Astrocyte of the spinal cord (primary cell): ENCODE measurements around the gene TRAPPC3L.

Experiments used
- DNase-seq: peaks from one replicate; pipeline ENCODE4 v3.0.0; 2011; ENCODE audit warnings: low read depth, low spot score
- H3K4me3 ChIP-seq: 2 replicates; pipeline ENCODE4 v1.5.1; 2011; ENCODE audit warnings: low read depth, mild to moderate bottlenecking, low read length, moderate library complexity
- CTCF ChIP-seq: IDR thresholded peaks from 2 replicates; pipeline ENCODE4 v1.5.1; 2012; ENCODE audit warnings: low read depth, mild to moderate bottlenecking, low read length, inconsistent platforms
- in situ Hi-C: cut with HindIII; loops from 2 replicates; pipeline ENCODE4 v1.10.0; 2017; ENCODE audit warnings: low sequenced_read_pairs

The TRAPPC3L gene

GRCh38 chr6:116561377-116562018 lies 16.0 kb upstream of the TRAPPC3L start:
- in situ Hi-C loops, result no loop called here
- TF ChIP-seq CTCF, result peak; percentile 90
- no peak overlapping the region for H3K4me3 ChIP-seq
- DNase-seq, result peak; percentile 79

- no peak overlapping the region for H3K4me3 ChIP-seq
- no peak for TF ChIP-seq CTCF
- no peak for DNase-seq
- in situ Hi-C loops, result no loop called here
Observed at GRCh38 chr6:116560130-116560529, 14.6 kb upstream of the TRAPPC3L start.

- H3K4me3 ChIP-seq, result no peak overlapping the region
- DNase-seq, result peak; percentile 94
- TF ChIP-seq CTCF, result no peak
- in situ Hi-C loops, result no loop called here
Observed at GRCh38 chr6:116557893-116558292, 12.4 kb upstream of the TRAPPC3L start.

- TF ChIP-seq CTCF, result no peak
- in situ Hi-C loops, result no loop called here
- DNase-seq, result no peak
- no peak overlapping the region for H3K4me3 ChIP-seq
Observed at GRCh38 chr6:116556814-116557415, 11.4 kb upstream of the TRAPPC3L start.

- H3K4me3 ChIP-seq, result no peak overlapping the region
- peak; percentile 74 for DNase-seq
- no peak for TF ChIP-seq CTCF
- in situ Hi-C loops, result no loop called here
Observed at GRCh38 chr6:116556065-116556464, 10.6 kb upstream of the TRAPPC3L start.

- no peak within 1 kb of the TSS for H3K4me3 ChIP-seq
- in situ Hi-C loops, result no loop called here
- no peak for TF ChIP-seq CTCF
- no peak for DNase-seq
Observed at GRCh38 chr6:116553451-116553850, 8.0 kb upstream of the TRAPPC3L start, which contains the start of gene CALHM4. CALHM4 (plus strand) TSS chr6:116553751; CDS start chr6:116553794, 43 bp downstream.
